GM19455 (cell line): ENCODE data around the gene SNAP23.
"Not testable (repeated sequence)": the region's sequence is repeated elsewhere in the genome, so short reads cannot be mapped to it uniquely, and the experiment has no call there.

Experiments
- ATAC-seq: cut with Tn5 transposase; IDR thresholded peaks from one replicate; pipeline ENCODE4 v1.9.1; 2021; ENCODE audit not compliant: unreplicated experiment

SNAP23 gene

GRCh38 chr15:42556550-42557207 is 61.2 kb downstream of the SNAP23 start:
- not testable (repeated sequence) for ATAC-seq

GRCh38 chr15:42558739-42559138 is 63.3 kb downstream of the SNAP23 start:
- no peak for ATAC-seq

GRCh38 chr15:42575188-42576039 is 80.0 kb downstream of the SNAP23 start, which contains the start of gene STARD9:
STARD9 (plus strand) TSS chr15:42575606; CDS start chr15:42575716, 110 bp downstream.
- peak; percentile 91 for ATAC-seq

- no peak for ATAC-seq
These were observed 80.7 kb downstream of the SNAP23 start for GRCh38 chr15:42576040-42576594.

- no peak for ATAC-seq
These were observed 81.3 kb downstream of the SNAP23 start for GRCh38 chr15:42576776-42577175.

- ATAC-seq, result no peak
These were observed 82.1 kb downstream of the SNAP23 start for GRCh38 chr15:42577514-42578031.

GRCh38 chr15:42578984-42579537 is 83.6 kb downstream of the SNAP23 start:
- ATAC-seq, result no peak

GRCh38 chr15:42581272-42581730 is 85.9 kb downstream of the SNAP23 start:
- ATAC-seq, result peak; percentile 68
